GM19455 (cell line): ENCODE measurements around the gene EEF2KMT.

Source experiments
- ATAC-seq: cut with Tn5 transposase; IDR thresholded peaks from one replicate; pipeline ENCODE4 v1.9.1; 2021; ENCODE audit not compliant: unreplicated experiment

Gene EEF2KMT

DNA sequence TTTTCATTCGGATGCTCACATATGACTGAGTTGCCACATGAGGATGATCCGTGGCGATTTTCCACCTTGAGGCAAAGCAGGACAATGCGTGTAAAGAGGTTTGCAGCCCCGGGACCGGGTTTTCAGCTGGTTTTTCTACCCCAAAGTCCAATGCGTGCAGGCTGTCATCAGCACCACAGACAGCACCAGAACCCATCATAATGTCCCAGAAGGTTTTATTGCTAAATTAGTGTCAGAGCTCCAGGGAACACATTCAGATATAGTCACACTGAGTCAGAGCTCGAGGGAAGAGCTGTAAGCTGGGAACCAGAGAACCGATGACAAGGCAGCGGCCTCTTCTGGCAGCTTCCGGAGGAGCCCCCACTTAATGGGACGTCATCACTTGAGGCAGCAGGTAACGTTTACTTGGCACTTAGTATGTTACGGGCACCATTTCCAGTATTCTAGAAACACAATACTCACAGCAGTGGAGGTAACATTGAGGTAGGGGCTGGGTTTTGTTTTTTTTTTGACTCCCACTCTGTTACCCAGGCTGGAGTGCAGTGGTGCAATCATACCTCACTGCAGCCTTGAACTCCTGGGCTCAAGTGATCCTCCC lies 54.9 kb downstream of the EEF2KMT start:
- ATAC-seq = no peak

- no peak for ATAC-seq
These were observed 55.9 kb downstream of the EEF2KMT start for GRCh38 chr16:5041600-5042133.

GRCh38 chr16:5040451-5040850 lies 57.1 kb downstream of the EEF2KMT start:
- no peak for ATAC-seq

- no peak for ATAC-seq
These were observed 61.1 kb downstream of the EEF2KMT start for GRCh38 chr16:5036228-5037156.

- ATAC-seq = no peak
These were observed 61.7 kb downstream of the EEF2KMT start for GRCh38 chr16:5035909-5036227.
